Lower leg skin (tissue), 4 donors: ENCODE results near the gene AHCYL2. TPM values are rescaled to one million over a fixed set of nuclear protein-coding genes. Genes with fewer than 3 reads are reported as not detected.

Source experiments
- DNase-seq, 2 donors: peaks; one replicate each; pipeline ENCODE4 v3.0.0-alpha.2; 2019; ENCODE audit warnings: low spot score in 2 of 2
- H3K4me3 ChIP-seq: fragments of 200-600 bp; sonication (generic); 2 replicates; pipeline ENCODE4 v1.5.1; 2017; ENCODE audit warnings: mild to moderate bottlenecking, low read depth; ENCODE audit not compliant: poor library complexity, severe bottlenecking
- CTCF ChIP-seq, 3 donors: fragments of 450-650 bp; IDR thresholded peaks; one replicate each; pipeline ENCODE4 v1.5.1; 2016; ENCODE audit warnings: antibody characterized with exemption in 3 of 3, mild to moderate bottlenecking in 3 of 3, moderate library complexity in 2 of 3
- POLR2A ChIP-seq, 2 donors: fragments of 450-650 bp; IDR thresholded peaks; one replicate each; pipeline ENCODE4 v1.6.1; 2016 to 2017; ENCODE audit warnings: antibody characterized with exemption in 2 of 2, mild to moderate bottlenecking in 1 of 2, moderate library complexity in 1 of 2
- WGBS, 2 donors: methylation state at CpG; one replicate each; pipeline ENCODE4 v1.1.5; 2018; 5-methylcytosine and 5-hydroxymethylcytosine counted together
- intact Hi-C: fragments of 100-400 bp; cut with DNase I; formaldehyde crosslinking; loops from one replicate; pipeline ENCODE4 v1.15.0; 2023; ENCODE audit warnings: low total_unique reads
- total RNA-seq, 4 donors: library from RNA; depleted of rRNA; stranded (reverse); fragments of >200 nt; gene quantifications; one replicate each; pipeline ENCODE4 v1.1.0, GENCODE V29; 2016

The AHCYL2 gene
- total RNA-seq, 4 donors from 2014 or later: 31.1 to 45.8 (median 39.2) TPM

GRCh38 chr7:129338450-129338849 is 113.6 kb downstream of the AHCYL2 start:
- DNase-seq: no peak
- 95 to 96% methylated on average over 2 of the region's 2 CpGs for WGBS, 2 donors
- TF ChIP-seq CTCF (IDR thresholded peaks at IDR 0.05) (no peak), POLR2A (IDR thresholded peaks at IDR 0.05) (no peak)
- intact Hi-C loops: no loop called here
- H3K4me3 ChIP-seq: no peak overlapping the region

- no peak for DNase-seq
- 81 to 84% methylated on average over 1 of the region's 1 CpG for WGBS, 2 donors
- intact Hi-C loops: no loop called here
- H3K4me3 ChIP-seq: no peak overlapping the region
- TF ChIP-seq POLR2A (IDR thresholded peaks at IDR 0.05): no peak
These were observed 116.4 kb downstream of the AHCYL2 start for GRCh38 chr7:129341212-129341611.

GRCh38 chr7:129341816-129342806 is 117.3 kb downstream of the AHCYL2 start:
- 61 to 62% methylated on average over 3 of the region's 3 CpGs for WGBS, 2 donors
- H3K4me3 ChIP-seq: no peak overlapping the region
- no peak for DNase-seq
- intact Hi-C loops: no loop called here
- TF ChIP-seq POLR2A (IDR thresholded peaks at IDR 0.05) (no peak), CTCF (IDR thresholded peaks at IDR 0.05) (no peak)

- WGBS, 2 donors: 24 to 26% methylated on average over 3 of the region's 3 CpGs
These were observed 118.4 kb downstream of the AHCYL2 start for GRCh38 chr7:129343099-129343700.

GRCh38 chr7:129347330-129347729 is 122.5 kb downstream of the AHCYL2 start:
- WGBS, 2 donors: 73 to 85% methylated on average over 2 of the region's 2 CpGs
- no peak overlapping the region for H3K4me3 ChIP-seq
- TF ChIP-seq CTCF (IDR thresholded peaks at IDR 0.05) (no peak), POLR2A (IDR thresholded peaks at IDR 0.05) (no peak)
- no peak for DNase-seq
- intact Hi-C loops: no loop called here

More at GRCh38 chr7:129343099-129343700, 118.4 kb downstream of the AHCYL2 start:
- DNase-seq: no peak
- intact Hi-C loops: no loop called here
- H3K4me3 ChIP-seq: no peak overlapping the region
- no peak for TF ChIP-seq CTCF (IDR thresholded peaks at IDR 0.05)
- TF ChIP-seq POLR2A (IDR thresholded peaks at IDR 0.05): no peak

GRCh38 chr7:129348023-129348740 is 123.4 kb downstream of the AHCYL2 start:
- H3K4me3 ChIP-seq: no peak overlapping the region
- DNase-seq: no peak
- no peak for TF ChIP-seq POLR2A (IDR thresholded peaks at IDR 0.05)
- no peak for TF ChIP-seq CTCF (IDR thresholded peaks at IDR 0.05)
- intact Hi-C loops: no loop called here
- 69 to 84% methylated on average over 2 of the region's 2 CpGs for WGBS, 2 donors
